K562 (cell line): Measurements from ENCODE around the gene ITPRID2. TPM values are rescaled to one million over a fixed set of nuclear protein-coding genes. Genes with fewer than 3 reads are reported as not detected.
A peak's percentile ranks its signal among the peaks of the same experiment; 100 is the strongest.

Source experiments
- CAMTA2 ChIP-seq: fragments of 250-450 bp; sonication (Bioruptor Pico); conservative IDR thresholded peaks from 2 replicates; pipeline ENCODE4 v1.5.1; 2022
- CBX3 ChIP-seq, 2 experiments: IDR thresholded peaks; 1 replicate in 1 of 2; 2 replicates in 1 of 2; pipeline ENCODE4 v1.6.1; 2012; ENCODE audit warnings: inconsistent platforms in 2 of 2, low read length in 2 of 2, borderline replicate concordance in 1 of 2, control low read depth in 1 of 2
- CSDE1 ChIP-seq, 2 experiments: fragments of 450-650 bp; IDR thresholded peaks; 2 replicates each; pipeline ENCODE4 v1.6.1; 2016; ENCODE audit warnings: mild to moderate bottlenecking in 1 of 2
- CTCF ChIP-seq, 3 experiments: IDR thresholded peaks in 2 of 3; conservative IDR thresholded peaks in 1 of 3; 2 replicates each; pipeline ENCODE4 v1.5.1; 2011 to 2012; ENCODE audit warnings: low read length in 3 of 3, mild to moderate bottlenecking in 3 of 3, control low read depth in 2 of 3, improper control_type of control experiment in 1 of 3, inconsistent platforms in 1 of 3, low read depth in 1 of 3, mixed read lengths in 1 of 3, moderate library complexity in 1 of 3; ENCODE audit not compliant: insufficient read depth in 2 of 3
- DMBX1 ChIP-seq: fragments of 250-450 bp; sonication (Bioruptor Pico); IDR thresholded peaks from 2 replicates; pipeline ENCODE4 v1.8.0; 2022; ENCODE audit warnings: inconsistent platforms, mild to moderate bottlenecking, moderate library complexity, borderline replicate concordance
- GTF2B ChIP-seq: IDR thresholded peaks from 2 replicates; pipeline ENCODE4 v1.6.1; 2011; ENCODE audit not compliant: insufficient read length; ENCODE audit errors: extremely low read depth
- HMGXB4 ChIP-seq: sonication (generic); formaldehyde crosslinking; IDR thresholded peaks from 2 replicates; pipeline ENCODE4 v1.8.1; 2023; ENCODE audit warnings: mild to moderate bottlenecking, missing genetic modification reagents
- HNRNPL ChIP-seq: fragments of 200-400 bp; formaldehyde crosslinking; IDR thresholded peaks from 2 replicates; pipeline ENCODE4 v1.6.1; 2017; ENCODE audit warnings: low read depth, mild to moderate bottlenecking, low read length
- ILF3 ChIP-seq: fragments of 450-650 bp; IDR thresholded peaks from 2 replicates; pipeline ENCODE4 v1.6.1; 2018; ENCODE audit warnings: antibody characterized with exemption, mild to moderate bottlenecking, moderate library complexity, borderline replicate concordance
- LARP7 ChIP-seq: fragments of 450-650 bp; IDR thresholded peaks from 2 replicates; pipeline ENCODE4 v1.6.1; 2016
- MCM3 ChIP-seq: fragments of 450-650 bp; IDR thresholded peaks from 2 replicates; pipeline ENCODE4 v1.6.1; 2016
- MXI1 ChIP-seq: IDR thresholded peaks from 2 replicates; pipeline ENCODE4 v1.6.1; 2011; ENCODE audit warnings: low read depth, mild to moderate bottlenecking, improper control_type of control experiment, low read length
- NCOR1 ChIP-seq: fragments of 450-650 bp; IDR thresholded peaks from 2 replicates; pipeline ENCODE4 v1.6.1; 2016; ENCODE audit warnings: mild to moderate bottlenecking, moderate library complexity
- SMAD2 ChIP-seq: fragments of 150-350 bp; IDR thresholded peaks from 2 replicates; pipeline ENCODE4 v1.6.1; 2014; ENCODE audit warnings: low read depth, mild to moderate bottlenecking, low read length
- SMARCA4 ChIP-seq: fragments of 450-650 bp; IDR thresholded peaks from 2 replicates; pipeline ENCODE4 v1.6.1; 2016
- TAF9B ChIP-seq: fragments of 450-650 bp; IDR thresholded peaks from 2 replicates; pipeline ENCODE4 v1.6.1; 2018; ENCODE audit warnings: mild to moderate bottlenecking; ENCODE audit not compliant: partially characterized antibody
- TCF3 ChIP-seq: sonication (generic); formaldehyde crosslinking; IDR thresholded peaks from 2 replicates; pipeline ENCODE4 v1.4.0; 2020; ENCODE audit warnings: mild to moderate bottlenecking, missing genetic modification reagents
- ZBTB12 ChIP-seq: fragments of 250-450 bp; sonication (Bioruptor Pico); IDR thresholded peaks from 2 replicates; pipeline ENCODE4 v1.4.0; 2020
- ZNF512 ChIP-seq: IDR thresholded peaks from 2 replicates; pipeline ENCODE4 v1.6.1; 2016; ENCODE audit warnings: missing genetic modification characterization, missing compliant biosample characterization
- ZNF561 ChIP-seq: fragments of 450-650 bp; formaldehyde crosslinking; conservative IDR thresholded peaks from 2 replicates; pipeline ENCODE4 v1.4.0; 2020; ENCODE audit warnings: mild to moderate bottlenecking, moderate library complexity
- ZNF830 ChIP-seq: fragments of 250-450 bp; sonication (Bioruptor Pico); IDR thresholded peaks from 2 replicates; pipeline ENCODE4 v1.5.0; 2021; ENCODE audit warnings: mild to moderate bottlenecking
- polyA plus RNA-seq, 8 experiments: library from polyadenylated mRNA; depleted of rRNA in 4 of 8; stranded (reverse) in 5 of 8; unstranded in 3 of 8; fragments of >200 nt; fragmentation: Nextera tagmentation in 2 of 8; fragmentation: Illumina TruSeq in 1 of 8; extraction: Ambion mirVana in 2 of 8; extraction: Trizol in 1 of 8; gene quantifications; 2 replicates each; pipeline versions ENCODE4 v1.2.1 to v1.2.3, GENCODE V29; 2011 to 2014; ENCODE audit warnings: inconsistent platforms in 1 of 8, missing spikeins in 1 of 8
- total RNA-seq, 7 experiments: library from RNA; depleted of rRNA in 6 of 7; stranded (reverse); fragments of >200 nt in 6 of 7; fragmentation: Illumina TruSeq in 2 of 7; extraction: Trizol in 2 of 7; gene quantifications; 2 replicates each; pipeline versions ENCODE4 v1.2.1 to v1.2.3, GENCODE V29; 2011 to 2021; ENCODE audit warnings: low replicate concordance in 1 of 7

ITPRID2 gene
- total and polyA plus RNA-seq, 9 of the 15 experiments (the other 6 are each of a cell fraction or from before 2014, with no cell fraction given): 18.5 to 77.8 (median 52.0) TPM

GRCh38 chr2:181891966-181892798 lies 652 bp downstream of the ITPRID2 start (continued):
- no peak for TF ChIP-seq GTF2B
- peak; percentile 14; the same call in 1 of the 2 replicates for TF ChIP-seq NCOR1
- 0 out of 3 replicates have a peak, but pooled peaks of 1 of the 2 experiments have one; percentile 35 for TF ChIP-seq CBX3 (IDR thresholded peaks at IDR 0.05; ENCODE audit: borderline replicate concordance in 1 of 2, low read length in 2 of 2)
- TF ChIP-seq SMARCA4: 0 out of 2 replicates have a peak, but pooled peaks have one; percentile 6
- no peak for TF ChIP-seq MCM3
- TF ChIP-seq MXI1: no peak
- peak; percentile 93; the same call in 1 of the 2 replicates for TF ChIP-seq HMGXB4 (CRISPR knock-in tag)
- TF ChIP-seq ZNF561 (CRISPR knock-in tag): no peak
- TF ChIP-seq ZNF512: no peak
- no peak for TF ChIP-seq ZBTB12 (CRISPR knock-in tag)
- TF ChIP-seq ILF3: no peak
- peak; percentile 48 for TF ChIP-seq TAF9B
- no peak for TF ChIP-seq LARP7
- TF ChIP-seq CTCF (IDR thresholded peaks at IDR 0.05 in 2 of 3, conservative IDR thresholded peaks at IDR 0.05 in 1 of 3; ENCODE audit: insufficient read depth in 2 of 3, low read depth in 1 of 3, low read length in 3 of 3): peak; percentile 21 to 51 (median 28); a peak in 3 of 6 replicates
- 0 out of 2 replicates have a peak, but pooled peaks have one; percentile 46 for TF ChIP-seq ZNF830
- TF ChIP-seq SMAD2: no peak
- peak; percentile 21; the same call in 1 of the 2 replicates for TF ChIP-seq TCF3 (CRISPR knock-in tag)
- no peak for TF ChIP-seq CAMTA2 (CRISPR knock-in tag)
- TF ChIP-seq DMBX1: no peak
- TF ChIP-seq HNRNPL: no peak
- TF ChIP-seq CSDE1 (IDR thresholded peaks at IDR 0.05): no peak
